ENCODE data around the gene TMCC2. TPM values are rescaled to one million over a fixed set of nuclear protein-coding genes. Genes with fewer than 3 reads are reported as not detected.

Gene TMCC2
- total RNA-seq, 1 experiment from 2014 or later: 2.7 TPM

DNA sequence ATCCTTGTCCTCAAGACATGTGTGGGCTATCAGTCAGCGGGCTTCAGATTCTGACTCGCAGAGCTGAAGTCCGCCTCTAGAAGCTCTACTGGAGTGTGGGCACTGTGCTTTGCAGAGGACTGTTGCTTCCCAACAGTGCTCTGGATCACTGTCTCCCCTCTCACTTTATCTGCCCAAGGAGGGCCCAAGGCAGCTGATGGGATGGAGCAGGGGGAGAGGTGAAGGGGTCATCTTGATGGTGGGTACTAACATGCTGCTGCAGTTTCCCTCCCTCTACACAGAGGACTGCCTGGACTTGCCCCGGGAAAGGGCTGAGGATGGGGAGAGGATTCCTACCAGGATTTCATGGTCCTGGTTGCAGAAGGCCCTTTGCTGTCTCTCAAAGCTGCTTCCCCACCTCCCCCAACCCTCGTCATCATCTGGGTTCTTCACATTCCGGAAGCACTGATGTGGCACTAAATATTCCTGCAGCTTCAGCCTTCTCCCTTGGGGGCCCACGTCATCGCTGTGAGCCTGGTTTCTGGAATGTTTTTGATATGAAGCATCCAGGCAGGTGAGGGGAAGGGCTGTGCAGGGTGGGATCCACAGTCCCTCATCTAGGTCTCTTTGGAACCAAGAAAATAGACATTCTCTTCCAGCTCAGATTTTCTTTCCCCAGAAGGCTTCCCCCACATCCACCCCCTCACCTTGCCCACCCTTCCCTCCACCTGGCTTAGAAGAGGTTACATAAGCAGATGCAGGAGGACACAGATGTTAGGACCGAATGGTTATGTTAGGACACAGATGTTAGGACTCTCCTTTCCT is 70.6 kb downstream of the TMCC2 start (continued):
- TF ChIP-seq CTCF (IDR thresholded peaks at IDR 0.05 in 2 of 3, conservative IDR thresholded peaks at IDR 0.05 in 1 of 3; ENCODE audit: borderline replicate concordance in 1 of 3, insufficient read depth in 1 of 3, low read depth in 2 of 3, low read length in 2 of 3): no peak

DNA sequence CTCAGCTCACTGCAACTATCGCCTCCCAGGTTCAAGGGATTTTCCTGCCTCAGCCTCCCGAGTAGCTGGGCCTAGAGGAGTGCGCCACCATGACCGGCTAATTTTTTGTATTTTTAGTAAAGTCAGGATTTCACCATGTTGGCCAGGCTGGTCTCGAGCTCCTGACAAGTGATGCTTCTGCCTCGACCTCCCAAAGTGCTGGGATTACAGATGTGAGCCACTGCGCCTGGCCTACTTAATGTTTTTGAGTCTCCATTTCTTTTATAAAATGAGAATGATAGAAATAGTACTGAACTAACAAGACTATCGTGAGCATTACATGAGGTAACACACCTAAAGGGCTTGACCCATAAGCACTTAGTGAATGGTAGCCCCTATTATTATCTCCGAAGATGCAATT is 72.4 kb downstream of the TMCC2 start:
- Histone ChIP-seq H3K9me3 (ENCODE audit: control insufficient read depth in 1 of 2, insufficient read depth in 1 of 2, low read depth in 1 of 2, low read length in 2 of 2) (no peaks in the 10 kb centered on the region), H3K36me3 (ENCODE audit: control insufficient read depth in 1 of 2, insufficient read depth in 2 of 2, low read length in 2 of 2) (0 out of 4 replicates have a peak, but pooled peaks cover 2 to 4% of the 10 kb centered on the region in 2 experiments), H3K4me2 (ENCODE audit: low read length) (peak overlapping the region; percentile 87; the same call in 1 of the 2 replicates), H3K9me2 (ENCODE audit: insufficient read depth) (no peaks in the 10 kb centered on the region), H3K4me1 (ENCODE audit: control insufficient read depth in 1 of 2, insufficient read depth in 2 of 2, low read length in 2 of 2) (peaks cover 52 to 80% of the 10 kb centered on the region in 2 experiments), H3K4me3 (replicated peaks in 1 of 2; ENCODE audit: low read depth in 1 of 2, low read length in 2 of 2) (no peak overlapping the region), H3K79me2 (ENCODE audit: insufficient read depth, low read length) (no peaks in the 10 kb centered on the region), H3K27ac (ENCODE audit: low read depth, low read length) (no peak overlapping the region; the same call in 1 of the 2 replicates), H3K27me3 (ENCODE audit: insufficient read depth, low read length) (no peaks in the 10 kb centered on the region), H2AFZ (ENCODE audit: low read depth, low read length, poor library complexity, severe bottlenecking) (no peak overlapping the region), H3K9ac (ENCODE audit: low read length) (peak overlapping the region; percentile 33; the same call in 1 of the 2 replicates), H4K20me1 (ENCODE audit: insufficient read depth) (no peaks in the 10 kb centered on the region)
- intact Hi-C loops (cut with micrococcal nuclease): no loop called here
- RAD21 ChIA-PET (ENCODE audit: low non-redundant PET in 1 of 2, low total read pairs in 2 of 2, uncharacterized antibody in 2 of 2, unreplicated experiment in 2 of 2): interaction anchor here in 1 of 2 experiments (1.9 kb wide), 1 partner anchor 18 kb away, joined by 7 read pairs; no protein-coding TSS in a partner anchor
- no TSS peak for BruUV-seq (replicated peaks)
- DNase-seq (ENCODE audit: low read depth, low spot score): no peak
- TF ChIP-seq POLR2A (IDR thresholded peaks at IDR 0.05; ENCODE audit: borderline replicate concordance, extremely low read depth, insufficient read depth, insufficient read length) (no peak), SRF (IDR thresholded peaks at IDR 0.05; ENCODE audit: low read depth) (no peak), JUND (IDR thresholded peaks at IDR 0.05) (no peak), FOSL1 (IDR thresholded peaks at IDR 0.05; ENCODE audit: low read depth) (no peak), EGR1 (IDR thresholded peaks at IDR 0.05; ENCODE audit: low read depth) (no peak), EZH2 (IDR thresholded peaks at IDR 0.05) (no peak), REST (IDR thresholded peaks at IDR 0.05; ENCODE audit: low read depth) (no peak), POLR2AphosphoS5 (IDR thresholded peaks at IDR 0.05; ENCODE audit: low read depth, low read length) (no peak), ZFX (IDR thresholded peaks at IDR 0.05) (no peak), ZNF274 (IDR thresholded peaks at IDR 0.05; ENCODE audit: low read depth, low read length) (no peak), TCF7L2 (IDR thresholded peaks at IDR 0.05; ENCODE audit: borderline replicate concordance, extremely low read depth, insufficient read depth, insufficient read length) (no peak), SP1 (IDR thresholded peaks at IDR 0.05; ENCODE audit: low read depth) (no peak), YY1 (IDR thresholded peaks at IDR 0.05; ENCODE audit: extremely low read depth, insufficient replicate concordance, low read depth, low read length) (no peak), SIN3A (IDR thresholded peaks at IDR 0.05; ENCODE audit: low read depth) (no peak), ELF1 (IDR thresholded peaks at IDR 0.05; ENCODE audit: borderline replicate concordance, low read depth) (no peak), CTCF (IDR thresholded peaks at IDR 0.05 in 2 of 3, conservative IDR thresholded peaks at IDR 0.05 in 1 of 3; ENCODE audit: borderline replicate concordance in 1 of 3, insufficient read depth in 1 of 3, low read depth in 2 of 3, low read length in 2 of 3) (no peak), CBX3 (IDR thresholded peaks at IDR 0.05; ENCODE audit: low read depth) (no peak)
- POLR2A ChIA-PET: no interaction called here
- no peak for ATAC-seq
- CTCF ChIA-PET: interaction anchor here (1.2 to 1.8 kb wide), 2 partner anchors 27 to 35 kb away, joined by 4 to 6 read pairs; no protein-coding TSS in a partner anchor
